RWPE2 (cell line): ENCODE measurements around the gene PDE4B.
"Not testable (repeated sequence)": the region's sequence is repeated elsewhere in the genome, so short reads cannot be mapped to it uniquely, and the experiment has no call there.

ENCODE experiments used
- ATAC-seq: fragments of 200-7000 bp; cut with Tn5 transposase; 3 replicates; pipeline ENCODE4 v1.9.1; 2021; ENCODE audit warnings: low read depth
- DNase-seq: peaks from one replicate; pipeline ENCODE4 v3.0.0-alpha.2; 2020; ENCODE audit warnings: low spot score
- H3K27ac ChIP-seq: fragments of 450-650 bp; 2 replicates; pipeline ENCODE4 v1.5.1; 2017; ENCODE audit warnings: mild to moderate bottlenecking; ENCODE audit not compliant: poor library complexity, severe bottlenecking
- H3K27me3 ChIP-seq: fragments of 250-450 bp; sonication (Bioruptor Pico); 2 replicates; pipeline ENCODE4 v1.5.1; 2021; ENCODE audit warnings: mild to moderate bottlenecking, moderate library complexity; ENCODE audit not compliant: insufficient read depth, poor library complexity, severe bottlenecking
- H3K36me3 ChIP-seq: fragments of 250-450 bp; sonication (Bioruptor Pico); 2 replicates; pipeline ENCODE4 v1.5.1; 2020; ENCODE audit warnings: low read depth, mild to moderate bottlenecking, moderate library complexity
- H3K4me1 ChIP-seq: fragments of 250-450 bp; sonication (Bioruptor Pico); 2 replicates; pipeline ENCODE4 v1.5.1; 2021; ENCODE audit warnings: mild to moderate bottlenecking, moderate library complexity; ENCODE audit not compliant: insufficient read depth, poor library complexity, severe bottlenecking
- H3K4me3 ChIP-seq: fragments of 250-450 bp; sonication (Bioruptor Pico); 2 replicates; pipeline ENCODE4 v1.5.1; 2021; ENCODE audit warnings: mild to moderate bottlenecking, moderate library complexity; ENCODE audit not compliant: severe bottlenecking
- H3K9me3 ChIP-seq: fragments of 250-450 bp; sonication (Bioruptor Pico); 2 replicates; pipeline ENCODE4 v1.5.1; 2021; ENCODE audit warnings: mild to moderate bottlenecking, moderate library complexity; ENCODE audit not compliant: severe bottlenecking
- TF ChIP-seq, protein P1 (sequence below): fragments of 450-650 bp; IDR thresholded peaks from one replicate; pipeline ENCODE4 v1.5.1; 2017; ENCODE audit warnings: mild to moderate bottlenecking, moderate library complexity; ENCODE audit not compliant: poor library complexity, severe bottlenecking

PDE4B gene

DNA sequence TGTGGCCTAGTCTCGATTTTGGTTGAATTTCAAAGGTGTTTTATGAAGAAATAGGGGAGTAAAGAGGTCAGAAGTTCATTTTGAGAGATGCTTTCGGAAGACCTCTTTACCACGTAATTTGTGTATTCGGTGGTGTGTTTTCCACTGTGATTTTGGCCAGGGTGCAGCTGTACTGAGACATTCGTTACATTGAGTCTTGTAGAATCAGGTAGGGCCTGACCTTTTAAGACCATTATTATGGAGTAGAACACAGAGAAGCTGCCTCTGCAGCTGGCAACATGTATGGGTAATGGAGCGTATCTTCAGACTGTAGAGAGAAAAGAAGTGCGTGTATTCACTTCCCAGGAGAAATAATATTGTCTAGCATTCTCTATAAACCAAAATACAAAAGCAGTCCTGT lies 326.5 kb downstream of the PDE4B start:
- DNase-seq, result no peak
- no peaks in the 10 kb centered on the region for H3K4me1 ChIP-seq

GRCh38 chr1:66124670-66125069 lies 332.0 kb downstream of the PDE4B start:
- no peak for DNase-seq
- Histone ChIP-seq H3K4me1 (no peaks in the 10 kb centered on the region), H3K9me3 (no peaks in the 10 kb centered on the region), H3K4me3 (no peak overlapping the region), H3K36me3 (no peaks in the 10 kb centered on the region), H3K27ac (no peak overlapping the region), H3K27me3 (peaks cover 6% of the 10 kb centered on the region)
- TF ChIP-seq, protein P1, sequence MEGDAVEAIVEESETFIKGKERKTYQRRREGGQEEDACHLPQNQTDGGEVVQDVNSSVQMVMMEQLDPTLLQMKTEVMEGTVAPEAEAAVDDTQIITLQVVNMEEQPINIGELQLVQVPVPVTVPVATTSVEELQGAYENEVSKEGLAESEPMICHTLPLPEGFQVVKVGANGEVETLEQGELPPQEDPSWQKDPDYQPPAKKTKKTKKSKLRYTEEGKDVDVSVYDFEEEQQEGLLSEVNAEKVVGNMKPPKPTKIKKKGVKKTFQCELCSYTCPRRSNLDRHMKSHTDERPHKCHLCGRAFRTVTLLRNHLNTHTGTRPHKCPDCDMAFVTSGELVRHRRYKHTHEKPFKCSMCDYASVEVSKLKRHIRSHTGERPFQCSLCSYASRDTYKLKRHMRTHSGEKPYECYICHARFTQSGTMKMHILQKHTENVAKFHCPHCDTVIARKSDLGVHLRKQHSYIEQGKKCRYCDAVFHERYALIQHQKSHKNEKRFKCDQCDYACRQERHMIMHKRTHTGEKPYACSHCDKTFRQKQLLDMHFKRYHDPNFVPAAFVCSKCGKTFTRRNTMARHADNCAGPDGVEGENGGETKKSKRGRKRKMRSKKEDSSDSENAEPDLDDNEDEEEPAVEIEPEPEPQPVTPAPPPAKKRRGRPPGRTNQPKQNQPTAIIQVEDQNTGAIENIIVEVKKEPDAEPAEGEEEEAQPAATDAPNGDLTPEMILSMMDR, result no peak
- ATAC-seq, result no peak

More for the DNA sequence above, 326.5 kb downstream of the PDE4B start:
- Histone ChIP-seq H3K4me3 (no peak overlapping the region), H3K36me3 (no peaks in the 10 kb centered on the region), H3K9me3 (no peaks in the 10 kb centered on the region), H3K27me3 (peaks cover 3% of the 10 kb centered on the region), H3K27ac (no peak overlapping the region)
- ATAC-seq, result no peak
- TF ChIP-seq, protein P1, result no peak

DNA sequence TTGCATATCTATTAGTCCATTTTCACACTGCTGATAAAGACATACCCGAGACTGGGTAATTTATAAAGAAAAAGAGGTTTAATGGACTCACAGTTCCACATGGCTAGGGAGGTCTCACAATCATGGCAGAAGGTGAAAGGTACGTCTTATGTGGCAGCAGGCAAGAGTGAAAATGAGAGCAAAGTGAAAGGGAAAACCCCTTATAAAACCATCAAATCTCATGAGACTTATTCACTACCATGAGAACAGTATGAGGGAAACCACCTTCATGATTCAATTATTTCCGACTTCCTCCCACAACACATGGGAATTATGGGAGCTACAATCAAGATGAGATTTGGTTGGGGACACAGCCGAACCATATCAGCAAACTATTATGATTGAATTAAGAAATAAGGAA lies 335.9 kb downstream of the PDE4B start:
- not testable (repeated sequence) for H3K27me3 ChIP-seq, H3K4me1 ChIP-seq, DNase-seq

GRCh38 chr1:66132324-66132723 lies 339.6 kb downstream of the PDE4B start:
- Histone ChIP-seq H3K27me3 (peaks cover 3% of the 10 kb centered on the region), H3K4me3 (no peak overlapping the region), H3K4me1 (no peaks in the 10 kb centered on the region), H3K36me3 (no peaks in the 10 kb centered on the region), H3K9me3 (no peaks in the 10 kb centered on the region), H3K27ac (no peak overlapping the region)
- DNase-seq, result no peak
- TF ChIP-seq, protein P1, result no peak
- no peak for ATAC-seq

More for the DNA sequence above, 335.9 kb downstream of the PDE4B start:
- H3K27ac ChIP-seq, H3K9me3 ChIP-seq, ATAC-seq, H3K36me3 ChIP-seq, H3K4me3 ChIP-seq: not testable (repeated sequence)

GRCh38 chr1:66134004-66134403 lies 341.3 kb downstream of the PDE4B start:
- Histone ChIP-seq H3K9me3 (no peaks in the 10 kb centered on the region), H3K4me1 (no peaks in the 10 kb centered on the region), H3K4me3 (no peak overlapping the region), H3K27ac (no peak overlapping the region), H3K36me3 (no peaks in the 10 kb centered on the region), H3K27me3 (no peaks in the 10 kb centered on the region)
- TF ChIP-seq, protein P1, result no peak
- no peak for DNase-seq
- no peak for ATAC-seq
